SK-N-MC (cell line): ENCODE results near the gene PRPF19.

Source experiments
- EZH2 ChIP-seq: fragments of 200-600 bp; sonication (generic); IDR thresholded peaks from one replicate; pipeline ENCODE4 v1.6.1; 2017; ENCODE audit warnings: antibody characterized with exemption
- FOXP2 ChIP-seq: optimal IDR thresholded peaks from 2 replicates; pipeline ENCODE3; 2011; ENCODE audit warnings: mild to moderate bottlenecking, moderate library complexity; ENCODE audit not compliant: insufficient read depth; ENCODE audit errors: extremely low read length, control extremely low read depth
- POLR2AphosphoS5 ChIP-seq: IDR thresholded peaks from 2 replicates; pipeline ENCODE4 v1.6.1; 2012; ENCODE audit warnings: mild to moderate bottlenecking, low read depth, low read length, borderline replicate concordance

DNA sequence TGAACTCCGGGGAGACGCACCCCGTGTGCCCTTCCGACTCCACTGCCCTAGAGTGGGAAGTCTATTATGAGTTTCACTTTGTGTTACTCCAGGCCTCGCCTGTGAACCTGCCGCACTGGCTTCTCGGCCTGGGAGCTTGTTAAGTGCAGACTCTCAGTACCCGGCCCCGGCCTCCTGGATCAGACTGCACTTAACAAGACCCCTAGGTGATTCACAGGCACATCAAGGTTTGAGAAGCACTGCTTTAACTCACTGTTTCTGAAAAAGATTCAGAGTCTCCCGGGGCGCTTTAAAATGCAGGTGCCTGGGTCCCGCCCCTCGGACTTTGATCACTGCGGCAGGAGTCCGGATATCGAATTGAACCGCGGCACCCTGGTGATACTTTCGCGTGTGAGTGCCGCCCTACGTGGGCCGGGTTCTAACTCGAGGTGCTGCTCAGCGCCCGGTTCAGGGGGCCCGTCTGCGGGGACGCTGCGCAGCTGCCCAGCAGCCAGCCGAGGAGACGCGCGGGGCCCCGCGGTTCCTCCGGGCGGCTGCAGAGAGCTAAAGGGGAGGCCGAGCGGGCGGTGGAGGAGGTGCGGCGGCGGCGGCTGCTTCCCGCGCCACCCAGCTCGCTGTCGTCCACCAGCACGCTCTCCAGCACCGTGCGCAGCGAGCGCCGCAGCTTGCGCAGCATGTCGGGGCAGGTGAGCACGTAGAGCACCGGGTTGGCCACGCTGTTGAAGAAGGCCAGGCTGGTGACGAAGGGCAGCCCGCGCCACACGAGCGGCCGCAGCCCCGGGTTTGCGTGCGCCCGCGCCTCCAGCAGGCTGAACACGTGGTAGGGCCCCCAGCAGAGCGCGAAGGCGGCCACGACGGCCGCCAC lies 54.0 kb downstream of the PRPF19 start:
- TF ChIP-seq EZH2: no peak
- no peak for TF ChIP-seq POLR2AphosphoS5
- TF ChIP-seq FOXP2: no peak
